Measurements from ENCODE around the gene ZGRF1. TPM values are rescaled to one million over a fixed set of nuclear protein-coding genes. Genes with fewer than 3 reads are reported as not detected.

Gene ZGRF1
- total and polyA plus RNA-seq, 10 of the 15 experiments (the other 5 are each of a cell fraction or from before 2014, with no cell fraction given), result 8.5 to 32.1 (median 20.1) TPM

GRCh38 chr4:112673076-112673475 lies 36.4 kb upstream of the ZGRF1 start:
- H3K27me3 ChIP-seq (replicated peaks in 1 of 2; ENCODE audit: control insufficient read depth in 2 of 2, insufficient read depth in 2 of 2, low read length in 1 of 2), result no peaks in the 10 kb centered on the region
- no peak overlapping the region for H3K27ac ChIP-seq (ENCODE audit: control insufficient read depth, insufficient read depth)
- DNase-seq (ENCODE audit: low read depth, low spot score) (no peak), ATAC-seq (no peak), FAIRE-seq (no peak)
- no peaks in the 10 kb centered on the region for H3K79me2 ChIP-seq (ENCODE audit: control insufficient read depth, insufficient read depth, low read length)
- in situ Hi-C loops (cut with MboI), result no loop called here
- H4K20me1 ChIP-seq (ENCODE audit: control insufficient read depth, insufficient read depth), result no peaks in the 10 kb centered on the region
- no peak for TF ChIP-seq TCF7 (IDR thresholded peaks at IDR 0.05; ENCODE audit: borderline replicate concordance)
- no peak for TF ChIP-seq NFYA (IDR thresholded peaks at IDR 0.05; ENCODE audit: borderline replicate concordance, low read depth, low read length)
- no peak for TF ChIP-seq IKZF1 (conservative IDR thresholded peaks at IDR 0.05)
- TF ChIP-seq DPF2 (IDR thresholded peaks at IDR 0.05), result no peak
- TF ChIP-seq SPI1 (IDR thresholded peaks at IDR 0.05; ENCODE audit: borderline replicate concordance, insufficient read depth, low read depth, low read length), result no peak
- TF ChIP-seq CBFB (IDR thresholded peaks at IDR 0.05; ENCODE audit: low read depth), result no peak
- no peak for TF ChIP-seq NFIC (IDR thresholded peaks at IDR 0.05; ENCODE audit: low read depth, low read length)
- no peak for TF ChIP-seq PKNOX1 (IDR thresholded peaks at IDR 0.05)
- TF ChIP-seq ZNF687 (IDR thresholded peaks at IDR 0.05), result no peak
- H3K4me1 ChIP-seq (ENCODE audit: control insufficient read depth, insufficient read depth, low read length), result no peaks in the 10 kb centered on the region
- no peak overlapping the region for H3K4me2 ChIP-seq (ENCODE audit: control insufficient read depth, insufficient read depth)
- H2AFZ ChIP-seq (ENCODE audit: control insufficient read depth, low read depth, low read length), result no peak overlapping the region
- POLR2A ChIA-PET, result no interaction called here
- H3K9ac ChIP-seq (ENCODE audit: control insufficient read depth, insufficient read depth, low read length), result no peak overlapping the region
- CTCF ChIA-PET, result interaction anchor here (1.0 to 1.8 kb wide), 3 partner anchors 11 to 92 kb away, joined by 3 to 4 read pairs (median 4); no protein-coding TSS in a partner anchor
- H3K9me3 ChIP-seq (replicated peaks; ENCODE audit: control insufficient read depth, insufficient read depth, low read length), result no peaks in the 10 kb centered on the region
- H3K4me3 ChIP-seq, result no peak overlapping the region
- BruUV-seq (replicated peaks), result no TSS peak
- intact Hi-C loops (cut with micrococcal nuclease; ENCODE audit: unreplicated experiment), result no loop called here
- RAD21 ChIA-PET (ENCODE audit: unreplicated experiment), result no interaction called here
- SMC1A ChIA-PET (ENCODE audit: uncharacterized antibody, unreplicated experiment), result no interaction called here
- no peaks in the 10 kb centered on the region for H3K36me3 ChIP-seq (ENCODE audit: control insufficient read depth in 2 of 2, insufficient read depth in 2 of 2, low read length in 1 of 2)

Data from GM12878 (cell line).